Nephron progenitor cell (in vitro differentiated cells): ENCODE data around the gene LOXL3.
A peak's percentile ranks its signal among the peaks of the same experiment; 100 is the strongest.

Source experiments
- DNase-seq: peaks from one replicate; pipeline ENCODE4 v3.0.0; 2021
- H3K27ac Mint-ChIP-seq: 2 replicates; pipeline ENCODE4 v1.8.0; 2021; ENCODE audit warnings: mild to moderate bottlenecking, moderate library complexity, mixed read lengths
- H3K27me3 Mint-ChIP-seq: 2 replicates; pipeline ENCODE4 v1.8.0; 2021; ENCODE audit warnings: mild to moderate bottlenecking, low read depth, mixed read lengths; ENCODE audit not compliant: poor library complexity
- H3K36me3 Mint-ChIP-seq: 2 replicates; pipeline ENCODE4 v1.8.0; 2021; ENCODE audit warnings: low read depth, mixed read lengths
- H3K4me1 Mint-ChIP-seq: 2 replicates; pipeline ENCODE4 v1.8.0; 2021; ENCODE audit warnings: mixed read lengths
- H3K4me3 Mint-ChIP-seq: 2 replicates; pipeline ENCODE4 v1.8.0; 2021; ENCODE audit warnings: mild to moderate bottlenecking, moderate library complexity, mixed read lengths
- H3K9me3 Mint-ChIP-seq: 2 replicates; pipeline ENCODE4 v1.8.0; 2021; ENCODE audit warnings: mild to moderate bottlenecking, moderate library complexity, mixed read lengths
- TF ChIP-seq, protein P1 (sequence below): fragments of 200-600 bp; sonication (generic); IDR thresholded peaks from 2 replicates; pipeline ENCODE4 v1.5.0; 2021; ENCODE audit warnings: antibody characterized with exemption

The LOXL3 gene

GRCh38 chr2:74560591-74560990 lies 6.8 kb upstream of the LOXL3 start:
- DNase-seq = no peak
- H3K9me3 Mint-ChIP-seq = no peaks in the 10 kb centered on the region
- no peaks in the 10 kb centered on the region for H3K36me3 Mint-ChIP-seq
- no peak overlapping the region for H3K4me3 Mint-ChIP-seq
- no peak overlapping the region for H3K27ac Mint-ChIP-seq
- H3K4me1 Mint-ChIP-seq = peaks cover 7% of the 10 kb centered on the region
- peaks cover 97% of the 10 kb centered on the region for H3K27me3 Mint-ChIP-seq
- TF ChIP-seq, protein P1, sequence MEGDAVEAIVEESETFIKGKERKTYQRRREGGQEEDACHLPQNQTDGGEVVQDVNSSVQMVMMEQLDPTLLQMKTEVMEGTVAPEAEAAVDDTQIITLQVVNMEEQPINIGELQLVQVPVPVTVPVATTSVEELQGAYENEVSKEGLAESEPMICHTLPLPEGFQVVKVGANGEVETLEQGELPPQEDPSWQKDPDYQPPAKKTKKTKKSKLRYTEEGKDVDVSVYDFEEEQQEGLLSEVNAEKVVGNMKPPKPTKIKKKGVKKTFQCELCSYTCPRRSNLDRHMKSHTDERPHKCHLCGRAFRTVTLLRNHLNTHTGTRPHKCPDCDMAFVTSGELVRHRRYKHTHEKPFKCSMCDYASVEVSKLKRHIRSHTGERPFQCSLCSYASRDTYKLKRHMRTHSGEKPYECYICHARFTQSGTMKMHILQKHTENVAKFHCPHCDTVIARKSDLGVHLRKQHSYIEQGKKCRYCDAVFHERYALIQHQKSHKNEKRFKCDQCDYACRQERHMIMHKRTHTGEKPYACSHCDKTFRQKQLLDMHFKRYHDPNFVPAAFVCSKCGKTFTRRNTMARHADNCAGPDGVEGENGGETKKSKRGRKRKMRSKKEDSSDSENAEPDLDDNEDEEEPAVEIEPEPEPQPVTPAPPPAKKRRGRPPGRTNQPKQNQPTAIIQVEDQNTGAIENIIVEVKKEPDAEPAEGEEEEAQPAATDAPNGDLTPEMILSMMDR = no peak

DNA sequence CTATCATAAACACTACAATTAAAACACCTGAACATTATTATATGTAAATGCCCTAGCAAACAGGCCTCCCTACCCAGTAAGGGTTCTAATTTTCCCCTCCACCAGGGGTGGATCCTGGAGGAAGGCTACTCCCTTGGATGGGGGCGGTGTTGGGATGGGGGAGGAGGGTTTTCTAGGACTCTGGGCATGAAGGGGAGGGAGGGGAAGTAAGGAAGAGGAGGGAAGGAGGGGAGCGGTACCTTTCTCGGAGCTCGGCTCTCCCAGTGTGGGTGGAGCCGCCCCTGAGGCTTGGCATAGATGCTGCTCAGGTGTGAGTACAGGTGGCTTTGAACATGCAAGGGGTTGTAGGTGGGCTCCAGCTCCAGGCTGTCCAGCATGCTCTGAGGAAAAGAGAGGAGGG lies 6.2 kb upstream of the LOXL3 start:
- TF ChIP-seq, protein P1 = no peak
- Mint-ChIP-seq H3K4me1 (peaks cover 13% of the 10 kb centered on the region), H3K9me3 (no peaks in the 10 kb centered on the region), H3K27me3 (peaks cover 100% of the 10 kb centered on the region), H3K36me3 (no peaks in the 10 kb centered on the region), H3K4me3 (no peak overlapping the region), H3K27ac (no peak overlapping the region)
- no peak for DNase-seq

- Mint-ChIP-seq H3K9me3 (no peaks in the 10 kb centered on the region), H3K36me3 (no peaks in the 10 kb centered on the region), H3K27me3 (peaks cover 91% of the 10 kb centered on the region), H3K27ac (no peak overlapping the region), H3K4me3 (no peak overlapping the region), H3K4me1 (peaks cover 16% of the 10 kb centered on the region)
- TF ChIP-seq, protein P1 = no peak
- no peak for DNase-seq
Observed at GRCh38 chr2:74558284-74559230, 4.8 kb upstream of the LOXL3 start.

GRCh38 chr2:74556831-74557370 lies 3.2 kb upstream of the LOXL3 start:
- TF ChIP-seq, protein P1 = no peak
- H3K27me3 Mint-ChIP-seq = peaks cover 78% of the 10 kb centered on the region
- peaks cover 2% of the 10 kb centered on the region for H3K36me3 Mint-ChIP-seq
- H3K4me3 Mint-ChIP-seq = no peak overlapping the region
- no peak overlapping the region for H3K27ac Mint-ChIP-seq
- peaks cover 31% of the 10 kb centered on the region for H3K4me1 Mint-ChIP-seq
- no peaks in the 10 kb centered on the region for H3K9me3 Mint-ChIP-seq
- DNase-seq = no peak

GRCh38 chr2:74556159-74556558 lies 2.4 kb upstream of the LOXL3 start:
- Mint-ChIP-seq H3K27ac (no peak overlapping the region), H3K4me1 (peaks cover 38% of the 10 kb centered on the region), H3K4me3 (peak overlapping the region; percentile 48), H3K9me3 (no peaks in the 10 kb centered on the region), H3K27me3 (peaks cover 76% of the 10 kb centered on the region), H3K36me3 (peaks cover 9% of the 10 kb centered on the region)
- DNase-seq = no peak
- TF ChIP-seq, protein P1 = no peak
